Ovary (tissue), 9 donors: ENCODE data around the gene PIK3CD. TPM values are rescaled to one million over a fixed set of nuclear protein-coding genes. Genes with fewer than 3 reads are reported as not detected.

Source experiments
- DNase-seq, 5 donors: peaks; one replicate each; pipeline ENCODE4 v3.0.0-alpha.2; 2019 to 2020
- H3K27ac ChIP-seq, 2 donors: fragments of 200-600 bp; one replicate each; pipeline versions ENCODE4 v1.5.1 to v1.8.0; 2019 to 2022
- H3K27me3 ChIP-seq: fragments of 200-600 bp; one replicate; pipeline ENCODE4 v1.8.0; 2022
- H3K36me3 ChIP-seq: fragments of 200-600 bp; sonication (generic); one replicate; pipeline ENCODE4 v1.5.1; 2019
- H3K4me1 ChIP-seq: one replicate; pipeline ENCODE4 v1.8.1; 2013; ENCODE audit warnings: mild to moderate bottlenecking, moderate library complexity; ENCODE audit not compliant: insufficient read depth
- H3K4me3 ChIP-seq: fragments of 200-600 bp; sonication (generic); one replicate; pipeline ENCODE4 v1.5.1; 2017
- H3K9me3 ChIP-seq, 2 donors: fragments of 200-600 bp in 1 of 2; sonication (generic) in 1 of 2; one replicate each; pipeline versions ENCODE4 v1.5.1 to v1.8.1; 2013 to 2019; ENCODE audit warnings: mild to moderate bottlenecking in 1 of 2, moderate library complexity in 1 of 2
- EP300 ChIP-seq: sonication (generic); formaldehyde crosslinking; IDR thresholded peaks from one replicate; pipeline ENCODE4 v1.6.1; 2017; ENCODE audit warnings: antibody characterized with exemption
- POLR2A ChIP-seq: fragments of 450-650 bp; IDR thresholded peaks from one replicate; pipeline ENCODE4 v1.6.1; 2017; ENCODE audit warnings: antibody characterized with exemption, mild to moderate bottlenecking, moderate library complexity
- WGBS, 3 donors: extraction: QIAGEN DNeasy Blood & Tissue Kit in 1 of 3; methylation state at CpG; one replicate each; pipeline versions ENCODE4 v1.1.5 to v1.1.7; 2013 to 2017; 5-methylcytosine and 5-hydroxymethylcytosine counted together
- intact Hi-C, 4 donors: fragments of 100-400 bp; cut with DNase I; formaldehyde crosslinking; loops; one replicate each; pipeline versions ENCODE4 v1.11.0 to v1.15.1; 2022 to 2023
- polyA plus RNA-seq, 2 donors: library from polyadenylated mRNA; stranded (reverse); fragments of 200-250 nt in 1 of 2; fragments of 350-450 nt in 1 of 2; fragmentation: Illumina TruSeq in 1 of 2; extraction: RNeasy Lipid Tissue Mini Kit (QIAGEN cat#74804) in 1 of 2; gene quantifications; one replicate each; pipeline ENCODE4 v1.2.3, GENCODE V29; 2013 to 2014
- total RNA-seq, 7 donors: library from RNA; depleted of rRNA in 2 of 7; stranded (reverse); fragments of >200 nt in 2 of 7; fragmentation: NEBNext Ultra II Directional in 3 of 7; extraction: Animal tissue kit (Norgen Biotek cat#: 25700) in 3 of 7; gene quantifications; one replicate each; pipeline versions ENCODE4 v1.1.0 to v1.2.4, GENCODE V29; 2016 to 2023
- TF ChIP-seq, protein P1 (sequence below), 3 donors: fragments of 450-650 bp in 2 of 3; fragments of 200-600 bp in 1 of 3; IDR thresholded peaks; one replicate each; pipeline versions ENCODE4 v1.5.1 to v1.8.0; 2016 to 2022; ENCODE audit warnings: antibody characterized with exemption in 3 of 3, mild to moderate bottlenecking in 1 of 3
- donor health status: DM: no; HTN: no; CAD: no; lungs with moderate emphysema.
- donor health status: DM: no; HTN: no; CAD: no.
- donor health status: Bipolar disorder and iron deficiency.
- donor health status: DM: yes; HTN: yes; CAD: no.
- donor health status: DM: no; HTN: no; CAD: no.
- donor health status: DM: yes; HTN: yes; CAD: no.

PIK3CD gene
- total and polyA plus RNA-seq, 9 donors = 3.7 to 9.2 (median 8.0) TPM

DNA sequence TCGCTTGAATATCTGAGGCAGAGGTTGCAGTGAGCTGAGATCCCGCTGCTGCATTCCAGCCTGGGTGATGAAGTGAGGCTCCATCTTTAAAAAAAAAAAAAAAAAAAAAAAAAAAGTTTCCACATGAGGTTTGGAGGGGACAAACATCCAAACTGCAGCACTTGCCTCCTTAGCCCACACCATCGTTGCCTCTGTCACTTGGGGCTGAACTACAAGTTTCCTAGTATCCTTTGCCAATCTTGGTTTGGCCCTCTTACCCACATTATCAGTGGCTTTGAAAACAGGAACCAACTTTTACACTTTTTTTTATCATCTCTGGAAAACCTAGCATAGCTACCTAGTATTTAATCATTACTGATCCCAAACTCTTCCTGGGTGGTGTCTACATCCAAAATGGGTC is 113.0 kb downstream of the PIK3CD start:
- DNase-seq = no peak
- Histone ChIP-seq H3K27ac (no peak overlapping the region), H3K4me1 (peaks cover 2% of the 10 kb centered on the region), H3K27me3 (no peaks in the 10 kb centered on the region), H3K36me3 (no peaks in the 10 kb centered on the region), H3K9me3 (no peaks in the 10 kb centered on the region), H3K4me3 (no peak overlapping the region)
- no peak for TF ChIP-seq EP300
- TF ChIP-seq, protein P1, sequence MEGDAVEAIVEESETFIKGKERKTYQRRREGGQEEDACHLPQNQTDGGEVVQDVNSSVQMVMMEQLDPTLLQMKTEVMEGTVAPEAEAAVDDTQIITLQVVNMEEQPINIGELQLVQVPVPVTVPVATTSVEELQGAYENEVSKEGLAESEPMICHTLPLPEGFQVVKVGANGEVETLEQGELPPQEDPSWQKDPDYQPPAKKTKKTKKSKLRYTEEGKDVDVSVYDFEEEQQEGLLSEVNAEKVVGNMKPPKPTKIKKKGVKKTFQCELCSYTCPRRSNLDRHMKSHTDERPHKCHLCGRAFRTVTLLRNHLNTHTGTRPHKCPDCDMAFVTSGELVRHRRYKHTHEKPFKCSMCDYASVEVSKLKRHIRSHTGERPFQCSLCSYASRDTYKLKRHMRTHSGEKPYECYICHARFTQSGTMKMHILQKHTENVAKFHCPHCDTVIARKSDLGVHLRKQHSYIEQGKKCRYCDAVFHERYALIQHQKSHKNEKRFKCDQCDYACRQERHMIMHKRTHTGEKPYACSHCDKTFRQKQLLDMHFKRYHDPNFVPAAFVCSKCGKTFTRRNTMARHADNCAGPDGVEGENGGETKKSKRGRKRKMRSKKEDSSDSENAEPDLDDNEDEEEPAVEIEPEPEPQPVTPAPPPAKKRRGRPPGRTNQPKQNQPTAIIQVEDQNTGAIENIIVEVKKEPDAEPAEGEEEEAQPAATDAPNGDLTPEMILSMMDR (IDR thresholded peaks at IDR 0.05) = no peak
- intact Hi-C loops = no loop called here
- 78 to 85% (median 80%) methylated on average over 3 of the region's 3 CpGs for WGBS, 3 donors

DNA sequence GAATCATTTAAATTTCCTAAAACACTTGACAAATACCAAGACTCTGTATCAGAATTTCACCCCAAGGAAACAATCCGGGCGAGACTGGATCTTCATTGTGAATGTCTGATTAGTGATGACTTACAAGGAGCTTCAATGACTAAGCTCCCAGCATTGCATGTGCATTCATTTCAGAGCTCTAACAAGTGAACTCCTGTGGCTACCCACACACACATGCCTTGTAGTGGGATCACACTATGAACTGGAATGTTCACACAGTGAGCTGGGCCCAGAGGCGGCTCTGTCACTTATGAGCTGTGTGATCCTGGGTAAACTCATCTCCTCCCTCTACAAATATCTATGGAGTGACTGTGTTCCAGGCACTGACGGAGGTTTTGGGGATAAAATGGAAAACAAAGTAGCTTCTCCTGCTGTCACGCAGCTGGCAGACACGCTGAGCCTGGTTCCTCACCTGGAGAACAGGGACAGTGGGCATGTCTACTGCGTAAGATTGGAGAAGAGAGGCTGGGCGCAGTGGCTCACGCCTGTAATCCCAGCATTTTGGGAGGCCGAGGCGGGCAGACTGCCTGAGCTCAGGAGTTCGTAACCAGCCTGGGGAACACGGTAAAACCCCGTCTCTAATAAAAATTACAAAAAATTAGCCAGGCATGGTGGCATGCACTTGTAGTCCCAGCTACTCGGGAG is 115.4 kb downstream of the PIK3CD start:
- 84 to 91% (median 85%) methylated on average over 15 of the region's 15 CpGs for WGBS, 3 donors
- Histone ChIP-seq H3K4me1 (no peaks in the 10 kb centered on the region), H3K36me3 (no peaks in the 10 kb centered on the region), H3K27me3 (no peaks in the 10 kb centered on the region), H3K9me3 (no peaks in the 10 kb centered on the region), H3K27ac (no peak overlapping the region), H3K4me3 (no peak overlapping the region)
- intact Hi-C loops = no loop called here
- DNase-seq = no peak
- TF ChIP-seq, protein P1 (IDR thresholded peaks at IDR 0.05) = no peak
- TF ChIP-seq EP300 (no peak), POLR2A (no peak)

DNA sequence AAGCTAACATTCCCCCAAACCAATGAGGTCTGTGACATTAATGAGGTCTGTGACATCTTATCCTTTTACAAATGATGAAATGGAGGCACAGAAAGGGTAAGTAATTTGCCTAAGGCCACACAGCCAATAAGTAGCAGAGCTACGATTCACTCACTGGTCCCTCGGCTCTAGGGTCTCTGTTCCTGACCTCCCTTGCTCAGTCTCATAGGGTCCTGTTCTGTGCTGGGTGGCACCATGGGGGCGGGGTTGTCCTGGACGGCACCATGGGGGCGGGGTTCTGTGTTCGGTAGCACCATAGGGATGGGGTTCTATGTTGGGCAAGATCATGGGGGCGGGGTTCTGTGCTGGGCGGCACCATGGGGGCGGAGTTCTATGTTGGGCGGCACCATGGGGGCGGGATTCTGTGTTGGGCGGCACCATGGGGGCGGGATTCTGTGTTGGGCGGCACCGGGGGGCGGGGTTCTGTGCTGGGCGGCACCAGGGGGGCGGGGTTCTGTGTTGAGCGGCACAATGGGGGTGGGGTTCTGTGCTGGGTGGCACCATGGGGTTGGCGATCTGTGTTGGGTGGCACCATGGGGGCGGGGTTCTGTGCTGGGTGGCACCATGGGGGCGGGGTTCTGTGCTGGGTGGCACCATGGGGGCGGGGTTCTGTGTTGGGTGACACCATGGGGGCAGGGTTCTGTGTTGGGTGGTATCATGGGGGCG is 116.6 kb downstream of the PIK3CD start:
- no peaks in the 10 kb centered on the region for H3K27me3 ChIP-seq
- intact Hi-C loops = no loop called here
- no peak overlapping the region for H3K4me3 ChIP-seq
- no peaks in the 10 kb centered on the region for H3K9me3 ChIP-seq
- H3K4me1 ChIP-seq = no peaks in the 10 kb centered on the region
- DNase-seq = no peak
- TF ChIP-seq POLR2A = no peak
- no peak for TF ChIP-seq EP300
- TF ChIP-seq, protein P1 (IDR thresholded peaks at IDR 0.05) = no peak
- no peak overlapping the region for H3K27ac ChIP-seq
- whole genome bisulfite sequencing, 3 donors = 91 to 94% (median 91%) methylated on average over 21 to 24 of the region's 24 CpGs
- H3K36me3 ChIP-seq = no peaks in the 10 kb centered on the region

DNA sequence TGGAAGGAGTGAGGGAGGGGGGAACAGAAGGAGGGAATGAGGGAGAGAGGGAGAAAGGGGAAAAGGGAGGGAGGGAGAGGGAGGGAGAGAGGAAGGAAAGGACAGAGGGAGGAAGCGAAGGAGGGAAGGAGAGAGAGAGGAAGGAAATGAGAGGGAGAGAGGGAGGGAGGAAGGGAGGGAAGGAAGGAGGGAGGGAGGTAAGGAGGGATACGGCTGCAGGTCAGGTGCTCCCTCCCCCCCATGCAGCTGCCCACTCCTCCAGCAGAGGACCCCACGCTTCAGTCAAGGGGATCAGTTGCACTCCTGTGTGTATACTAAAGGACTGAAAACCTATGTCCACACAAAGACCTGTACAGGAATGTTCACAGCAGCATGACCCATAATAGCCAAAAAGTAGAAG is 117.5 kb downstream of the PIK3CD start:
- Histone ChIP-seq H3K9me3 (no peaks in the 10 kb centered on the region), H3K36me3 (no peaks in the 10 kb centered on the region), H3K27ac (no peak overlapping the region), H3K4me1 (no peaks in the 10 kb centered on the region), H3K4me3 (no peak overlapping the region), H3K27me3 (no peaks in the 10 kb centered on the region)
- WGBS, 3 donors = 86 to 93% (median 86%) methylated on average over 3 of the region's 3 CpGs
- TF ChIP-seq, protein P1 (IDR thresholded peaks at IDR 0.05) = no peak
- TF ChIP-seq EP300 = no peak
- no peak for TF ChIP-seq POLR2A
- DNase-seq = no peak
- intact Hi-C loops = no loop called here
